WTC11 (cell line): ENCODE results near the gene EIF3L. TPM values are rescaled to one million over a fixed set of nuclear protein-coding genes. Genes with fewer than 3 reads are reported as not detected.

Source experiments
- ATAC-seq: fragments of 200-7000 bp; cut with Tn5 transposase; 2 replicates; pipeline ENCODE4 v1.10.0; 2021; ENCODE audit warnings: mild to moderate bottlenecking, moderate library complexity
- CTCF ChIA-PET: fragments of 300-600 bp; sonication (Branson Sonifier 250); formaldehyde crosslinking; loops from one replicate; lab custom pipeline; 2021; ENCODE audit warnings: antibody characterized with exemption; lab: Charles Lee
- POLR2A ChIA-PET: fragments of 350-600 bp; sonication (Branson Sonifier 250); formaldehyde crosslinking; loops from one replicate; lab custom pipeline; 2021; ENCODE audit warnings: antibody characterized with exemption; lab: Charles Lee
- DNase-seq: peaks from one replicate; pipeline ENCODE4 v3.0.0; 2021; ENCODE audit warnings: low spot score
- H3K27ac Mint-ChIP-seq: 2 replicates; pipeline ENCODE4 v1.8.0; 2021; ENCODE audit warnings: mixed read lengths
- H3K27me3 Mint-ChIP-seq: 2 replicates; pipeline ENCODE4 v1.8.0; 2021; ENCODE audit warnings: low read depth, mild to moderate bottlenecking, moderate library complexity, mixed read lengths
- H3K36me3 Mint-ChIP-seq: 2 replicates; pipeline ENCODE4 v1.8.0; 2021; ENCODE audit warnings: mixed read lengths
- H3K4me1 Mint-ChIP-seq: 2 replicates; pipeline ENCODE4 v1.8.0; 2022; ENCODE audit warnings: mixed read lengths
- H3K4me3 Mint-ChIP-seq: 2 replicates; pipeline ENCODE4 v1.8.0; 2021; ENCODE audit warnings: mild to moderate bottlenecking, moderate library complexity, mixed read lengths
- H3K9me3 Mint-ChIP-seq: 2 replicates; pipeline ENCODE4 v1.8.0; 2021; ENCODE audit warnings: mixed read lengths
- AFF4 ChIP-seq: sonication (generic); formaldehyde crosslinking; IDR thresholded peaks from 2 replicates; pipeline ENCODE4 v1.8.1; 2023; ENCODE audit warnings: mild to moderate bottlenecking, missing genetic modification reagents, borderline replicate concordance
- ATF1 ChIP-seq: sonication (generic); formaldehyde crosslinking; IDR thresholded peaks from 2 replicates; pipeline ENCODE4 v1.8.1; 2023; ENCODE audit warnings: mild to moderate bottlenecking, moderate library complexity, missing genetic modification reagents
- E2F1 ChIP-seq: sonication (generic); formaldehyde crosslinking; IDR thresholded peaks from 2 replicates; pipeline ENCODE4 v1.8.0; 2022; ENCODE audit warnings: mild to moderate bottlenecking, missing genetic modification reagents
- E2F5 ChIP-seq: sonication (generic); formaldehyde crosslinking; IDR thresholded peaks from 2 replicates; pipeline ENCODE4 v1.8.1; 2022; ENCODE audit warnings: mild to moderate bottlenecking, moderate library complexity, missing genetic modification reagents
- EMX1 ChIP-seq: fragments of 250-450 bp; sonication (Bioruptor Pico); IDR thresholded peaks from 2 replicates; pipeline ENCODE4 v1.8.0; 2021; ENCODE audit warnings: mild to moderate bottlenecking
- ESRRA ChIP-seq: sonication (generic); formaldehyde crosslinking; IDR thresholded peaks from 2 replicates; pipeline ENCODE4 v1.8.1; 2022; ENCODE audit warnings: mild to moderate bottlenecking, missing genetic modification reagents, borderline replicate concordance
- FOXP4 ChIP-seq: sonication (generic); formaldehyde crosslinking; IDR thresholded peaks from 2 replicates; pipeline ENCODE4 v1.8.0; 2022; ENCODE audit warnings: mild to moderate bottlenecking, missing genetic modification reagents
- MAX ChIP-seq: sonication (generic); formaldehyde crosslinking; IDR thresholded peaks from 2 replicates; pipeline ENCODE4 v1.8.0; 2022; ENCODE audit warnings: mild to moderate bottlenecking, missing genetic modification reagents
- MXD4 ChIP-seq: fragments of 250-450 bp; sonication (Bioruptor Pico); IDR thresholded peaks from 2 replicates; pipeline ENCODE4 v1.8.0; 2021; ENCODE audit warnings: mild to moderate bottlenecking, moderate library complexity, borderline replicate concordance
- NFATC4 ChIP-seq: fragments of 250-450 bp; sonication (Bioruptor Pico); IDR thresholded peaks from 2 replicates; pipeline ENCODE4 v1.9.0; 2021; ENCODE audit warnings: mild to moderate bottlenecking
- NR1H2 ChIP-seq: sonication (generic); formaldehyde crosslinking; IDR thresholded peaks from 2 replicates; pipeline ENCODE4 v1.9.0; 2021; ENCODE audit warnings: mild to moderate bottlenecking, moderate library complexity, missing genetic modification reagents
- RORB ChIP-seq: fragments of 250-450 bp; sonication (Bioruptor Pico); IDR thresholded peaks from 2 replicates; pipeline ENCODE4 v1.9.0; 2021; ENCODE audit warnings: mild to moderate bottlenecking
- SMAD3 ChIP-seq: sonication (generic); formaldehyde crosslinking; IDR thresholded peaks from 2 replicates; pipeline ENCODE4 v1.8.0; 2022; ENCODE audit warnings: missing genetic modification reagents, mild to moderate bottlenecking, borderline replicate concordance
- SP1 ChIP-seq: sonication (generic); formaldehyde crosslinking; conservative IDR thresholded peaks from 2 replicates; pipeline ENCODE4 v1.8.1; 2022; ENCODE audit warnings: missing genetic modification reagents
- STAT6 ChIP-seq: sonication (generic); formaldehyde crosslinking; conservative IDR thresholded peaks from 2 replicates; pipeline ENCODE4 v1.8.1; 2023; ENCODE audit warnings: mild to moderate bottlenecking, low read depth, missing genetic modification reagents, moderate library complexity
- total RNA-seq: library from RNA; stranded (reverse); gene quantifications from 3 replicates; pipeline ENCODE4 v1.2.3, GENCODE V29; 2021

Gene EIF3L
- total RNA-seq, 1 experiment from 2014 or later = 611 TPM

GRCh38 chr22:37905534-37906363 is 56.5 kb downstream of the EIF3L start, which contains the start of gene MICALL1:
Gene MICALL1, plus strand, starts transcription at chr22:37906297. Its CDS starts 126 bp downstream, at chr22:37906423.
- CTCF ChIA-PET = interaction anchor here (0.6 to 3.2 kb wide), 19 partner anchors 9 to 162 kb away, joined by 3 to 20 read pairs (median 4); partner anchors contain the start of genes C22orf23 and POLR2F
- H3K4me1 Mint-ChIP-seq = peaks cover 34% of the 10 kb centered on the region
- peak; percentile 30; the same call in 1 of the 2 replicates for TF ChIP-seq MAX (CRISPR knock-in tag)
- TF ChIP-seq SP1 (CRISPR knock-in tag) = peak; percentile 50; the same call in 1 of the 2 replicates
- no peak for TF ChIP-seq SMAD3 (CRISPR knock-in tag)
- peak; percentile 41; the same call in 1 of the 2 replicates for TF ChIP-seq E2F5 (CRISPR knock-in tag)
- POLR2A ChIA-PET = interaction anchor here (0.6 to 1.8 kb wide), 6 partner anchors 9 to 225 kb away, joined by 3 to 10 read pairs (median 4); no protein-coding TSS in a partner anchor
- no peaks in the 10 kb centered on the region for H3K27me3 Mint-ChIP-seq
- H3K4me3 Mint-ChIP-seq = peak within 1 kb of the TSS; percentile 76
- peak; percentile 68 for DNase-seq
- peak; percentile 78 for ATAC-seq
- H3K9me3 Mint-ChIP-seq = no peaks in the 10 kb centered on the region
- H3K36me3 Mint-ChIP-seq = no peaks in the 10 kb centered on the region
- no peak within 1 kb of the TSS; the same call in 1 of the 2 replicates for H3K27ac Mint-ChIP-seq

GRCh38 chr22:37906364-37907008 is 57.3 kb downstream of the EIF3L start:
- Mint-ChIP-seq H3K36me3 (no peaks in the 10 kb centered on the region), H3K4me1 (peaks cover 41% of the 10 kb centered on the region), H3K9me3 (no peaks in the 10 kb centered on the region), H3K27me3 (no peaks in the 10 kb centered on the region), H3K27ac (no peak overlapping the region), H3K4me3 (peak overlapping the region; percentile 76)
- DNase-seq (peak; percentile 49), ATAC-seq (0 out of 2 replicates have a peak, but pooled peaks have one; percentile 1)
- CTCF ChIA-PET = interaction anchor here (0.6 to 3.2 kb wide), 13 partner anchors 8 to 89 kb away, joined by 3 to 20 read pairs (median 7); partner anchors contain the start of genes C22orf23 and POLR2F
- POLR2A ChIA-PET = interaction anchor here (0.6 to 1.8 kb wide), 3 partner anchors 10 to 128 kb away, joined by 3 to 10 read pairs (median 4); no protein-coding TSS in a partner anchor
- TF ChIP-seq RORB (CRISPR knock-in tag) (no peak), FOXP4 (no peak; the same call in 1 of the 2 replicates), ESRRA (0 out of 2 replicates have a peak, but pooled peaks have one; percentile 28), EMX1 (no peak)

GRCh38 chr22:37907036-37907954 is 58.1 kb downstream of the EIF3L start:
- Mint-ChIP-seq H3K4me3 (peak overlapping the region; percentile 76), H3K27me3 (no peaks in the 10 kb centered on the region), H3K4me1 (peaks cover 49% of the 10 kb centered on the region), H3K9me3 (no peaks in the 10 kb centered on the region), H3K36me3 (0 out of 2 replicates have a peak, but pooled peaks cover 2% of the 10 kb centered on the region), H3K27ac (peak overlapping the region; percentile 19; the same call in 1 of the 2 replicates)
- ATAC-seq = no peak
- ChIA-PET CTCF (interaction anchor here (2.0 to 3.2 kb wide), 4 partner anchors 15 to 90 kb away, joined by 7 to 13 read pairs (median 10); no protein-coding TSS in a partner anchor), POLR2A (no interaction called here)
- DNase-seq = no peak
- TF ChIP-seq MXD4 (CRISPR knock-in tag) (no peak), AFF4 (CRISPR knock-in tag) (no peak), NR1H2 (CRISPR knock-in tag) (no peak), E2F1 (CRISPR knock-in tag) (no peak), NFATC4 (CRISPR knock-in tag) (no peak), ATF1 (CRISPR knock-in tag) (no peak), STAT6 (CRISPR knock-in tag) (no peak)
